ENCODE results near the gene NFIX. TPM values are rescaled to one million over a fixed set of nuclear protein-coding genes. Genes with fewer than 3 reads are reported as not detected.
A peak's percentile ranks its signal among the peaks of the same experiment; 100 is the strongest.

Gene NFIX
- total and polyA plus RNA-seq, 2 donors (not counting 1 experiment from before 2014, with no cell fraction given): 0.69 to 5.6 TPM

- H3K4me1 Mint-ChIP-seq: peaks cover 34% of the 10 kb centered on the region
- peaks cover 25 to 29% of the 10 kb centered on the region in 2 donors for H3K4me1 ChIP-seq (ENCODE audit: control insufficient read depth in 2 of 2, insufficient read depth in 2 of 2, low read length in 2 of 2)
- H3K36me3 ChIP-seq (replicated peaks in 1 of 2; ENCODE audit: control extremely low read depth in 1 of 2, control insufficient read depth in 1 of 2, extremely low read depth in 1 of 2, insufficient read depth in 2 of 2, low read length in 1 of 2): no peaks in the 10 kb centered on the region
- no peaks in the 10 kb centered on the region for H3K9me3 Mint-ChIP-seq (ENCODE audit: insufficient read depth)
- no peak overlapping the region for H3K27ac ChIP-seq (ENCODE audit: low read length in 2 of 2)
- peaks cover 55% of the 10 kb centered on the region for H3K27me3 Mint-ChIP-seq
- no peaks in the 10 kb centered on the region for H3K9me3 ChIP-seq (ENCODE audit: control extremely low read depth in 1 of 3, control insufficient read depth in 2 of 3, insufficient read depth in 1 of 3, low read length in 2 of 3)
- no peak overlapping the region for H3K27ac Mint-ChIP-seq
- intact Hi-C loops (cut with micrococcal nuclease): no loop called here
- H2AFZ ChIP-seq (ENCODE audit: insufficient read depth, low read depth, low read length, poor library complexity, severe bottlenecking): peak overlapping the region; percentile 68
- H3K4me3 Mint-ChIP-seq: peak overlapping the region; percentile 69
- CTCF ChIA-PET: interaction anchor here (0.6 to 1.4 kb wide), 3 partner anchors 9 to 37 kb away, joined by 3 to 6 read pairs (median 3); no protein-coding TSS in a partner anchor
- no peaks in the 10 kb centered on the region for H4K20me1 ChIP-seq (ENCODE audit: control insufficient read depth, insufficient read depth, low read length, poor library complexity, severe bottlenecking)
- peak; percentile 24 for ATAC-seq (ENCODE audit: low read depth)
- peak overlapping the region; percentile 96 for H3K4me2 ChIP-seq (replicated peaks; ENCODE audit: low read depth, low read length, poor library complexity, severe bottlenecking)
- H3K9ac ChIP-seq (ENCODE audit: low read length): peak overlapping the region; percentile 51
- DNase-seq: peak; percentile 46
- 7% methylated on average over 30 of the region's 37 CpGs for WGBS (ENCODE audit: insufficient coverage)
- peaks cover 3% of the 10 kb centered on the region for H3K79me2 ChIP-seq (ENCODE audit: control insufficient read depth, insufficient read depth, low read length)
- peak overlapping the region in 3 of 5 experiments; percentile 12 to 31 (median 19) for H3K4me3 ChIP-seq (ENCODE audit: control extremely low read depth in 1 of 5, extremely low read depth in 1 of 5, insufficient read depth in 1 of 5, low read depth in 2 of 5, low read length in 4 of 5)
- no peak for TF ChIP-seq CTCF (IDR thresholded peaks at IDR 0.05)
- no peak for TF ChIP-seq EZH2 (IDR thresholded peaks at IDR 0.05; ENCODE audit: borderline replicate concordance, insufficient read depth, low read depth, low read length, poor library complexity, severe bottlenecking)
- peaks cover 0 to 17% (median 8%) of the 10 kb centered on the region in 4 experiments for H3K27me3 ChIP-seq (replicated peaks in 1 of 4; ENCODE audit: control extremely low read depth in 1 of 4, control insufficient read depth in 3 of 4, insufficient read depth in 4 of 4, low read length in 3 of 4)
- POLR2A ChIA-PET: no interaction called here
These were observed 29.1 kb downstream of the NFIX start for GRCh38 chr19:13024126-13024950.
